NCI-H748 (cell line): ENCODE results near the gene OCLN.
"Not testable (repeated sequence)": the region's sequence is repeated elsewhere in the genome, so short reads cannot be mapped to it uniquely, and the experiment has no call there.

Experiments
- DNase-seq: peaks from one replicate; lab custom pipeline; 2025; ENCODE audit not compliant: unreplicated experiment; lab: John Stamatoyannopoulos, UW

OCLN gene

GRCh38 chr5:69489246-69489645 lies 3.3 kb upstream of the OCLN start:
- no peak for DNase-seq

GRCh38 chr5:69491027-69491426 lies 1.6 kb upstream of the OCLN start:
- no peak for DNase-seq

GRCh38 chr5:69491838-69492390 lies 676 bp upstream of the OCLN start:
- peak; percentile 57 for DNase-seq

- peak; percentile 77 for DNase-seq
Measured at GRCh38 chr5:69492923-69493395, 369 bp downstream of the OCLN start.

- peak; percentile 73 for DNase-seq
Measured at GRCh38 chr5:69493396-69494133, 975 bp downstream of the OCLN start.

- no peak for DNase-seq
Measured at GRCh38 chr5:69494452-69494851, 1.9 kb downstream of the OCLN start.

GRCh38 chr5:69497006-69497520 lies 4.5 kb downstream of the OCLN start:
- DNase-seq = no peak

GRCh38 chr5:69498384-69498783 lies 5.8 kb downstream of the OCLN start:
- no peak for DNase-seq

GRCh38 chr5:69502367-69502766 lies 9.8 kb downstream of the OCLN start:
- no peak for DNase-seq

GRCh38 chr5:69502767-69503488 lies 10.3 kb downstream of the OCLN start:
- no peak for DNase-seq

- no peak for DNase-seq
Measured at GRCh38 chr5:69504036-69504435, 11.4 kb downstream of the OCLN start.

- DNase-seq = no peak
Measured at GRCh38 chr5:69505306-69505705, 12.7 kb downstream of the OCLN start.

GRCh38 chr5:69509212-69509611 lies 16.6 kb downstream of the OCLN start:
- DNase-seq = no peak

- DNase-seq = no peak
Measured at GRCh38 chr5:69510694-69511093, 18.1 kb downstream of the OCLN start.

- no peak for DNase-seq
Measured at GRCh38 chr5:69512740-69513260, 20.2 kb downstream of the OCLN start.

GRCh38 chr5:69515570-69515969 lies 23.0 kb downstream of the OCLN start:
- not testable (repeated sequence) for DNase-seq

GRCh38 chr5:69516769-69517168 lies 24.2 kb downstream of the OCLN start:
- no peak for DNase-seq

- peak; percentile 86 for DNase-seq
Measured at GRCh38 chr5:69517763-69518212, 25.2 kb downstream of the OCLN start.

GRCh38 chr5:69519285-69519684 lies 26.7 kb downstream of the OCLN start:
- DNase-seq = no peak

- no peak for DNase-seq
Measured at GRCh38 chr5:69522035-69522434, 29.4 kb downstream of the OCLN start.

GRCh38 chr5:69525490-69525889 lies 32.9 kb downstream of the OCLN start:
- DNase-seq = no peak

- no peak for DNase-seq
Measured at GRCh38 chr5:69526660-69527059, 34.1 kb downstream of the OCLN start.
